Ascending aorta (tissue), 2 donors: ENCODE results near the gene FZR1. TPM values are rescaled to one million over a fixed set of nuclear protein-coding genes. Genes with fewer than 3 reads are reported as not detected.
A peak's percentile ranks its signal among the peaks of the same experiment; 100 is the strongest.

Experiments used
- DNase-seq, 2 donors: peaks; one replicate each; pipeline ENCODE4 v3.0.0-alpha.2; 2019; ENCODE audit warnings: low spot score in 2 of 2
- H3K27ac ChIP-seq, 2 donors: fragments of 200-600 bp; sonication (generic); one replicate each; pipeline ENCODE4 v1.5.1; 2016 to 2017; ENCODE audit warnings: mild to moderate bottlenecking in 1 of 2
- H3K27me3 ChIP-seq: fragments of 200-600 bp; sonication (generic); one replicate; pipeline ENCODE4 v1.5.1; 2017
- H3K36me3 ChIP-seq, 2 donors: fragments of 200-600 bp; sonication (generic); one replicate each; pipeline ENCODE4 v1.5.1; 2016
- H3K4me1 ChIP-seq, 2 donors: fragments of 200-600 bp; sonication (generic); one replicate each; pipeline ENCODE4 v1.5.1; 2016 to 2017; ENCODE audit warnings: mild to moderate bottlenecking in 1 of 2
- H3K4me3 ChIP-seq, 2 donors: fragments of 200-600 bp; sonication (generic); one replicate each; pipeline ENCODE4 v1.5.1; 2016 to 2017; ENCODE audit warnings: mild to moderate bottlenecking in 1 of 2
- H3K9me3 ChIP-seq, 2 donors: fragments of 200-600 bp; sonication (generic); one replicate each; pipeline ENCODE4 v1.5.1; 2016
- CTCF ChIP-seq, 3 experiments: fragments of 200-600 bp in 2 of 3; fragments of 450-650 bp in 1 of 3; sonication (generic) in 2 of 3; IDR thresholded peaks; one replicate each; pipeline ENCODE4 v1.5.1; 2016 to 2019; ENCODE audit warnings: antibody characterized with exemption in 3 of 3, mild to moderate bottlenecking in 1 of 3, moderate library complexity in 1 of 3
- intact Hi-C: fragments of 100-400 bp; cut with DNase I; formaldehyde crosslinking; loops from one replicate; pipeline ENCODE4 v1.15.1; 2023
- total RNA-seq: library from RNA; depleted of rRNA; stranded (reverse); fragments of >200 nt; gene quantifications from one replicate; pipeline ENCODE4 v1.1.0, GENCODE V29; 2016

Gene FZR1
- total RNA-seq, 1 donor from 2014 or later, result 56.8 TPM

- H3K27me3 ChIP-seq, result no peaks in the 10 kb centered on the region
- intact Hi-C loops, result loop anchor here (5.0 kb wide), 1 partner anchor 152 kb away; the partner anchor contains the start of gene PIP5K1C
- DNase-seq, result no peak
- H3K4me3 ChIP-seq, result no peak overlapping the region
- TF ChIP-seq CTCF (IDR thresholded peaks at IDR 0.05), result no peak
- H3K36me3 ChIP-seq, result peaks cover 10 to 16% of the 10 kb centered on the region in 2 donors
- H3K4me1 ChIP-seq, result peaks cover 0 to 2% of the 10 kb centered on the region in 2 donors
- H3K9me3 ChIP-seq, result no peaks in the 10 kb centered on the region
- no peak overlapping the region for H3K27ac ChIP-seq
Measured at GRCh38 chr19:3549816-3550215, 43.7 kb downstream of the FZR1 start.

GRCh38 chr19:3550947-3551791, 45.1 kb downstream of the FZR1 start:
- TF ChIP-seq CTCF (IDR thresholded peaks at IDR 0.05), result no peak
- Histone ChIP-seq H3K27ac (no peak overlapping the region), H3K27me3 (no peaks in the 10 kb centered on the region), H3K36me3 (peaks cover 7 to 16% of the 10 kb centered on the region in 2 donors), H3K9me3 (no peaks in the 10 kb centered on the region), H3K4me3 (no peak overlapping the region), H3K4me1 (peaks cover 4 to 12% of the 10 kb centered on the region in 2 donors)
- intact Hi-C loops, result no loop called here
- DNase-seq, result no peak

GRCh38 chr19:3551792-3552095, 45.6 kb downstream of the FZR1 start:
- no peak for DNase-seq
- intact Hi-C loops, result no loop called here
- Histone ChIP-seq H3K9me3 (no peaks in the 10 kb centered on the region), H3K4me1 (peaks cover 8 to 18% of the 10 kb centered on the region in 2 donors), H3K36me3 (peaks cover 7 to 16% of the 10 kb centered on the region in 2 donors), H3K4me3 (no peak overlapping the region), H3K27me3 (no peaks in the 10 kb centered on the region), H3K27ac (no peak overlapping the region)
- TF ChIP-seq CTCF (IDR thresholded peaks at IDR 0.05), result no peak

DNA sequence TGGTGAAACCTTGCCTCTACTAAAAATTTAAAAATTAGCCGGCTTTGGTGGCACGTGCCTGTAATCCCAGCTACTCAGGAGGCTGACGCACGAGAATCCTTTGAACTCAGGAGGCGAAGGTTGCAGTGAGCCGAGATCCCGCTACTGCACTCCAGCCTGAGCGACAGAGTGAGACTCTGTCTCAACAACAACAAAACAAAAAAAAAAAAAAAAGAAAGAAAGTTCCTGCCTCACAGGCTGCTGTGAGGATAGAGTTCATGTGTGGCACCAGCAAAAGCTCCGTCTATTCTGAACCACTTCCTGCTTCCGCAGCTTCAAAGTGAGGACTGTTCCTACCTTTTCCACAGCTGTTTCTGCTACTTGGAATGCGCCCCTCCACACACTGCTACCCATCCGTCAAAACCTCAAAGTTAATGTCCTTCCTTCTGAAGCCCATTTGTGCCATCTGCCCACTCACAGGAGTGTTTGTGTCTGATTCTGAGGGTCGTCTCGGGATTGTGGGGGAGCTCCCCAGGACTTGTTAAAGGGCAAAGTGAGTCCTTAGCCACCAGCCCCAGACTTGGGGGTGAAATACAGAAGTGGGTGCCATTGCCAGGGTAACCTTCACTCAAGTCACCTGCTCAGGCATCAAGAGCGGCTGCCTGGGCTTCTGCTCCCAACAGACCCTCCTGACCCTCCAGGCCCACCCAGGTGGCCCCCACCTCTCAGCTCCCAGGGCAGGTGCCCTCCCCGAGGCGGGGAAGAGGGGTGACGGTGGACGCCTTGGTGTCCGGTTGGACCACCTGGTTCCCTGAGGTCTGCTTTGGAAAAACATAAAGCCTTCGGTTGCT, 48.4 kb downstream of the FZR1 start:
- Histone ChIP-seq H3K36me3 (peaks cover 0 to 6% of the 10 kb centered on the region in 2 donors), H3K27me3 (no peaks in the 10 kb centered on the region), H3K4me1 (peaks cover 8 to 23% of the 10 kb centered on the region in 2 donors), H3K9me3 (no peaks in the 10 kb centered on the region), H3K4me3 (no peak overlapping the region), H3K27ac (peak overlapping the region in 1 of 2 donors; percentile 42)
- DNase-seq, result no peak
- intact Hi-C loops, result loop anchor here (5.0 kb wide), 2 partner anchors 47 to 53 kb away; partner anchors contain the start of genes FZR1 and TBXA2R
- TF ChIP-seq CTCF (IDR thresholded peaks at IDR 0.05), result no peak

DNA sequence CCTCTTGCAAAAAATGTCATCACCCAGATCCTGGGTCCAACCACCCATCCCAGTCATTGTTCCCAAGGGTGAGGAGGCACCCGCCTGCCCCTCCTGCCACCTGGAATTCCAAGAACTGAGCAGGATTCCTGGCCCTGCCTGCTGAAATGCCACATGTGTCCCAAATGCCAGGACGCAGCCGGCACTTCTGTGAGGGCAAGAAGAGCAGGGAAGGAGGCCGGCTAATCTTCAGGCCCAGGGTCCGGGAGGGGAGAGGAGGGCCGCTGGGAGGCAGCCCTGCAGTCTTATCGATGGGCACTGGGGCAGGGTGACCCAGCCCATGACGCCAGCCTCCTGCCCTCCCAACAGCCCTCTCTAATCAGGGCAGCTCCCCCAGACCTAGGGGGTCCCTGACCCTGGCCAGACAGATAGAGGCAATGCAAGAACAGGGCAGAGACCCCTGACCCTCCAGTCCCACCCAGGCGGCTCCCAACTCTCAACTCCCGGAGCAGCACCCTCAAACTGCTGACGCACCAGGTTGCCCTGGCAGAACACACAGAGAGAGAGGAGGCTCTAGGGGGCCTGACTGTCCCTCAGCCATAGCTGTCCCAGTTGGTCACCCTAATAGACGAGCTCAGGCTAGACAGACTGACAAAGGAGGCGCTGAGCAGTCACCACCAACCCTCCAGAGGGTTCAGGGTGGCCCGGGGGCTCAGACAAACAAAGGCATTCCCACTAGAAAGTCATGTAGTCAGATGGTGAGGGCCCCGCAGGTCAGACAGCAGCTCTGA, 49.7 kb downstream of the FZR1 start:
- intact Hi-C loops, result loop anchor here (5.0 kb wide), 2 partner anchors 49 to 51 kb away; partner anchors contain the start of genes FZR1 and TBXA2R
- peak overlapping the region; percentile 63 to 90 for H3K4me3 ChIP-seq
- no peak for DNase-seq
- peaks cover 8 to 23% of the 10 kb centered on the region in 2 donors for H3K4me1 ChIP-seq
- no peaks in the 10 kb centered on the region for H3K36me3 ChIP-seq
- peak overlapping the region in 1 of 2 donors; percentile 60 for H3K27ac ChIP-seq
- no peak for TF ChIP-seq CTCF (IDR thresholded peaks at IDR 0.05)
- H3K27me3 ChIP-seq, result no peaks in the 10 kb centered on the region
- no peaks in the 10 kb centered on the region for H3K9me3 ChIP-seq
